GM12892 (cell line): Measurements from ENCODE around the gene PID1.

Experiments used
- POLR2A ChIP-seq: IDR thresholded peaks from 2 replicates; pipeline ENCODE4 v1.6.1; 2011; ENCODE audit warnings: low read depth, low read length, control low read depth
- POLR2AphosphoS5 ChIP-seq: IDR thresholded peaks from 2 replicates; pipeline ENCODE4 v1.6.1; 2011; ENCODE audit warnings: low read depth, low read length, control low read depth
- TAF1 ChIP-seq: IDR thresholded peaks from 2 replicates; pipeline ENCODE4 v1.6.1; 2011; ENCODE audit warnings: low read depth, mild to moderate bottlenecking, control low read depth, low read length, borderline replicate concordance

DNA sequence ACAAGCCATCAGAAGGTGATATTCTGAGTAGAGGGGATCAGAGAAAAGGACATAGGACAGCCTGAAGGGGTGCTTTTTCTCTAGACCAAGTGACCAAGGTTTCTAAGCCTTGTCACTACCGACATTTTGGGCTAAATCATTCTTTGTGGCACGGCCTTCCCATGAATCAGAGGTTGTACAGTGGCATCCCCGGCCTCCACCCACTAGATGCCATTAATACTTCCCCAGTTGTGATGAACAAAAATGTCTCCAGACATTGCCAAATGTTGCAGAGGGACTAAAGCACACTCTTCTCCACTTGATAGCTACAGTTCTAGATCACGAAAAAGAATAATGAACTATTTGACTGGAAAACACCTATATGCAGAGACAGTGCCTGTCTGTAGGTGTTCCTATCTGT, 143.6 kb downstream of the PID1 start:
- TF ChIP-seq TAF1, result no peak
- TF ChIP-seq POLR2A, result no peak
- TF ChIP-seq POLR2AphosphoS5, result no peak
